GM19238 (cell line): ENCODE results near the gene AIRE.

Experiments used
- DNase-seq: peaks from one replicate; pipeline ENCODE4 v3.0.0; 2011; ENCODE audit warnings: low spot score; ENCODE audit not compliant: insufficient read length

Gene AIRE

GRCh38 chr21:44304011-44304616 lies 18.4 kb downstream of the AIRE start:
- DNase-seq: no peak

GRCh38 chr21:44304877-44305293 lies 19.2 kb downstream of the AIRE start:
- no peak for DNase-seq

- DNase-seq: no peak
These were observed 20.0 kb downstream of the AIRE start for GRCh38 chr21:44305691-44306090.

DNA sequence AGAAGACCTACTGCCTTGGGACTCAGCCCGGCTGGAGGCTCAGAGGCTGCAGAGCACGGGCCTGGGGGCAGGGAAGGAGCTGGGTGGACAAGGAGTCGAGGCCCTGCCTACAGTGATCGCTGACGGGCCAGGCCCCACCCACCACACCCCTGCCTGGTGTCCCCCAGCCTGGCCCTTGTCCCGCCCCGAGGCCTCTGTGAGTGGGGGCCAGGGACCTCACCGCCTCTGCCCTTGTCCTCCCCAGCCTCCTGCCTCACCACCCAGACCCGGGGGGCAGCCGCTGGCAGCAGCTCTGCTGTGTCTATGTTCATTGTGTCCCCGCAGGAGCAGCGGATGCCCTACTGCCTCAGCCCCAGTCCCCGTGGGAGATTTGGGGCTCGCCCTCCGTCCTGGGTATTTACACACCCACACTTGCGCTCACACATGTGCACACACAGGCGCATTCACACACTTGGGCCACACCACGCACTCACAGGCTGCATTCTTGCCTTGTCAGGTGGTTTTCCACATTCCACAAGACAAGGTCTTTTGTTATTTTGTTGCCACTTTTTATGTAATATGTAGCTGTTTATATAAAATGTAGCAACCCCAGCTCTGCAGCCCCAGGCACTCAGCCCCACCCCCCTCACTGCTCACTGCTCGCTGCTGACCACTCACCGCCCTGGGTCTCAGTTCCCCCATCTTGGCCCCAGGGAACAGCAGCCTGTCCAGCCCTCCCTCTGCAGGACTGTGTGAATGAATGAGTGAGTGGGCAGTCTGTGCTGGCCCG lies 21.4 kb downstream of the AIRE start:
- no peak for DNase-seq

GRCh38 chr21:44310628-44311507 lies 25.2 kb downstream of the AIRE start:
- no peak for DNase-seq

DNA sequence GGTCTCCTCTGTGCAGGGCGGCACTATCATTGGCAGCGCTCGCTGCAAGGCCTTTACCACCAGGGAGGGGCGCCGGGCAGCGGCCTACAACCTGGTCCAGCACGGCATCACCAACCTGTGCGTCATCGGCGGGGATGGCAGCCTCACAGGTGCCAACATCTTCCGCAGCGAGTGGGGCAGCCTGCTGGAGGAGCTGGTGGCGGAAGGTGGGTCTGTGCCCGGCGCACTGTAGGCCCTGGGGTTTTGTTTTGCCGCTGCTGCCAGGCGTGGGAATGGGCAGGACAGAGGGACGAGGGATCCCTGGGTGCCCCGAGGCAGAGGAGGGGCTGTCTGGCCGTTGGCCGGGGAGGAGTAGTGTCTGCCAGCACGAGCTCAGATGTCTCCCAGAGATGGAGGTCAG lies 26.4 kb downstream of the AIRE start:
- DNase-seq: no peak

DNA sequence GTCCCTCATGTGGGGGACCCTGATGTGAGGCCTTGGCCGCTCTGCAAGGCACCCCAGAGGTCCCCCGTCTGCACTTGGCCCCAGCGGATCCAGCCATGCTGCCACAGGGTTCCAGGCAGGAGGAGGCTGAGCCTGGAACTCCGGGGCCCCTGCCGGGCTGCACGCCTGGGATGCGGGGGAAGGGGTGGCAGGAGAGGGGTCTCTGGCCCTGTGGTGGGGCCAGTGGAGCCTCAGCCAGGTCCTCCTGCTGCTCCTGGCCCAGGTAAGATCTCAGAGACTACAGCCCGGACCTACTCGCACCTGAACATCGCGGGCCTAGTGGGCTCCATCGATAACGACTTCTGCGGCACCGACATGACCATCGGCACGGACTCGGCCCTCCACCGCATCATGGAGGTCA lies 27.0 kb downstream of the AIRE start:
- DNase-seq: no peak

GRCh38 chr21:44313451-44313850 lies 27.8 kb downstream of the AIRE start:
- DNase-seq: no peak

DNA sequence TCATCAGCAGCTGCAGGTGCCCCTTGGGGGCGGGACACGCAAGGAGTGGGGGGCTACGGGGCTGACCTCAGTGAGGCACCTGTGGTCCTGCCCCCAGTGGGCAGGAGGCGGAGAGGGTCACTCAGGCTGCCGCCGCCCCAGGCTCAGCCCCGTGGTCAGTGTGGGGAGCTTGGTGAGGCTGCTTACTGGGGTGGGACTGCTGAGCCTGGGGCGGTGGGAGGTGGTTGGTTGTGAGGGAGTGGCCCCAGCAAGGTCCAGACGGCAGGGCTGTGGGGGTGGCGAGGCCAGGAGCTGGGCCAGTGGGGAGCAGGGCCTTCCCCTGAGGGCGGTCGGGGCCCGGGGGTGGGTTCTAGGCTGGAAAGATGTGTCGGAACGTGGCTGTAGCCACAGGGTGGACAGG lies 28.5 kb downstream of the AIRE start:
- DNase-seq: no peak

DNA sequence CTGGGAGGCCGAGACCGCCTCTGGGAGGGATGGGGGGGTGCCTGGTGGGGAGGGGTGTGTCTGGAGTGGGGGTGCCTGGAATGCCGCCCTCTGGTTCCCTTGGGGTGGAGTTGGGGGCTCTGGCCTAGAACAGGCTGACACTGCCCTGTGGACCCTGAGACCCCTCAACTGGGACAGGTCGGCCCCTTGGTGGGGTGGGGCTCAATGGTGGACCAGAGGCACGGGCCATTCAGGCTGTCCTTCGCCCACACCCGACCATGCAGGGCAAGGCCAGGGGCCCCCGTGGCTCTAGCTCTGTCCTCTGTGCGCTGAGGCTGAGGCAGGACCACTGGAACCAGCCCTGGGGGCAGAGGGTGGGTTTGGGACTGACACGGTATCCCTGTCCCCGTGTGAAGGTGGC lies 28.9 kb downstream of the AIRE start:
- DNase-seq: no peak

- no peak for DNase-seq
These were observed 30.1 kb downstream of the AIRE start for GRCh38 chr21:44315691-44316203.

- no peak for DNase-seq
These were observed 30.7 kb downstream of the AIRE start for GRCh38 chr21:44316277-44316900.

DNA sequence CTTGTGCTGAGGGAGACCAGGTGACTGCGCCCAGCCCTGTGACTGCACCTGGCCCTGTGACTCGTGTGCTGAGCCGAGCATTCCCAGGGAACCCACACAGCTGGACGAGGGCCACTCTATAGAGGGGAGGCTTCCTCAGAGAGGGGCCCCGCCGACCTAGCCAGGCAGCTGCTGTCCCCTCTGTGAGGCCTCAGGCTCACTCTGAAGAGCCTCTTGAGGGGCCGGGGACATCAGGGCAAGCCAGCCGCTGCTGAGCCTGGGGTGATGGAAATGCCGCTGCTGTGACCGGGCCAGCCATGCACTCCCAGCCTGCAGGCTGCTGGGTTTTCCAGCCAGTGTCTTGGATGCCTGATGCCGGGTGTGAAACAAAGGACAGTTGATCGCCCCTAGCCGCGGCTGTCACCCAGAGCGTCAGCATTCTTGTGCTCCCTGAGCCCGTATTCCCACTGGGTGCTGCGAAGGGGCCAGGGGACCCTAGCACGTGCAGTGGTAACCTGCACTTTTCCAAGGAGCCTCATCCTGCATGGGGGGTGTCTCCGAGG lies 31.6 kb downstream of the AIRE start:
- DNase-seq: no peak

GRCh38 chr21:44317871-44318270 lies 32.2 kb downstream of the AIRE start:
- no peak for DNase-seq

- no peak for DNase-seq
These were observed 33.0 kb downstream of the AIRE start for GRCh38 chr21:44318489-44319285.

- no peak for DNase-seq
These were observed 33.9 kb downstream of the AIRE start for GRCh38 chr21:44319407-44320065.

GRCh38 chr21:44320847-44321246 lies 35.2 kb downstream of the AIRE start:
- DNase-seq: no peak

- DNase-seq: no peak
These were observed 36.3 kb downstream of the AIRE start for GRCh38 chr21:44321846-44322450.

GRCh38 chr21:44322621-44323325 lies 37.1 kb downstream of the AIRE start:
- DNase-seq: no peak
